Fibroblast of skin of scalp (primary cell): ENCODE data around the gene ALS2CL.

Experiments
- DNase-seq: peaks from one replicate; pipeline ENCODE4 v3.0.0-alpha.2; 2013

The ALS2CL gene

GRCh38 chr3:46629551-46630517, 63.6 kb downstream of the ALS2CL start:
- peak; percentile 81 for DNase-seq

- no peak for DNase-seq
Measured at GRCh38 chr3:46628901-46629369, 64.5 kb downstream of the ALS2CL start.

GRCh38 chr3:46627078-46627477, 66.4 kb downstream of the ALS2CL start:
- no peak for DNase-seq

- no peak for DNase-seq
Measured at GRCh38 chr3:46626039-46626438, 67.4 kb downstream of the ALS2CL start.

GRCh38 chr3:46624975-46625490, 68.4 kb downstream of the ALS2CL start:
- no peak for DNase-seq

GRCh38 chr3:46624533-46624932, 68.9 kb downstream of the ALS2CL start:
- DNase-seq = no peak

GRCh38 chr3:46619845-46620778, 73.4 kb downstream of the ALS2CL start:
- no peak for DNase-seq
